DOHH2 (cell line): ENCODE results near the gene CCDC85A.

Experiments used
- H3F3A ChIP-seq: fragments of 200-600 bp; sonication (generic), shearing (Covaris generic); 2 replicates; pipeline ENCODE4 v1.6.0; 2016; ENCODE audit warnings: antibody characterized with exemption, mild to moderate bottlenecking; ENCODE audit not compliant: control insufficient read depth, insufficient read depth
- H3K27ac ChIP-seq: fragments of 200-600 bp; sonication (generic); 2 replicates; pipeline ENCODE4 v1.5.1; 2014; ENCODE audit warnings: low read depth, mild to moderate bottlenecking, low read length, moderate library complexity
- H3K27me3 ChIP-seq: fragments of 200-600 bp; sonication (generic); 2 replicates; pipeline ENCODE4 v1.6.1; 2014; ENCODE audit warnings: mild to moderate bottlenecking, low read length, mixed read lengths; ENCODE audit not compliant: control insufficient read depth
- H3K36me3 ChIP-seq: fragments of 200-600 bp; sonication (generic); 2 replicates; pipeline ENCODE4 v1.6.1; 2014; ENCODE audit warnings: mild to moderate bottlenecking, low read length, moderate library complexity, mixed read lengths; ENCODE audit not compliant: control insufficient read depth
- H3K4me1 ChIP-seq: fragments of 200-600 bp; sonication (generic); 2 replicates; pipeline ENCODE4 v1.6.1; 2014; ENCODE audit warnings: mild to moderate bottlenecking, low read length, mixed read lengths; ENCODE audit not compliant: control insufficient read depth
- H3K4me2 ChIP-seq: fragments of 200-600 bp; sonication (generic); 2 replicates; pipeline ENCODE4 v1.6.0; 2014; ENCODE audit warnings: mild to moderate bottlenecking, low read length, moderate library complexity
- H3K4me3 ChIP-seq: fragments of 200-600 bp; sonication (generic); 2 replicates; pipeline ENCODE4 v1.5.1; 2014; ENCODE audit warnings: mild to moderate bottlenecking, low read length, mixed read lengths
- H3K79me2 ChIP-seq: fragments of 200-600 bp; sonication (generic); 2 replicates; pipeline ENCODE4 v1.6.1; 2014; ENCODE audit warnings: mild to moderate bottlenecking, low read length, mixed read lengths; ENCODE audit not compliant: control insufficient read depth
- H3K9me2 ChIP-seq: fragments of 200-600 bp; sonication (generic); replicated peaks from 2 replicates; pipeline ENCODE4 v1.6.1; 2014; ENCODE audit warnings: mild to moderate bottlenecking, low read length, mixed read lengths; ENCODE audit not compliant: control insufficient read depth
- H3K9me3 ChIP-seq: fragments of 200-600 bp; sonication (generic); 2 replicates; pipeline ENCODE4 v1.6.1; 2014; ENCODE audit warnings: antibody characterized with exemption, low read length, mixed read lengths; ENCODE audit not compliant: control insufficient read depth, insufficient read depth
- H4K20me1 ChIP-seq: fragments of 200-600 bp; sonication (generic); 2 replicates; pipeline ENCODE4 v1.6.0; 2014; ENCODE audit warnings: low read depth, mild to moderate bottlenecking, antibody characterized with exemption, low read length, moderate library complexity; ENCODE audit not compliant: control insufficient read depth, insufficient read depth
- EZH2phosphoT487 ChIP-seq: fragments of 200-600 bp; sonication (generic); IDR thresholded peaks from 2 replicates; pipeline ENCODE4 v1.6.1; 2017; ENCODE audit warnings: borderline replicate concordance, mild to moderate bottlenecking, antibody characterized with exemption, low read length, moderate library complexity, mixed read lengths
- TF ChIP-seq, protein P1 (sequence below): fragments of 200-600 bp; sonication (generic); IDR thresholded peaks from one replicate; pipeline ENCODE4 v1.5.1; 2014; ENCODE audit warnings: antibody characterized with exemption, mild to moderate bottlenecking, low read depth, low read length; ENCODE audit not compliant: poor library complexity, severe bottlenecking

The CCDC85A gene

GRCh38 chr2:56207760-56208159 is 24.0 kb downstream of the CCDC85A start:
- Histone ChIP-seq H3F3A (no peaks in the 10 kb centered on the region), H3K4me2 (no peak overlapping the region)

DNA sequence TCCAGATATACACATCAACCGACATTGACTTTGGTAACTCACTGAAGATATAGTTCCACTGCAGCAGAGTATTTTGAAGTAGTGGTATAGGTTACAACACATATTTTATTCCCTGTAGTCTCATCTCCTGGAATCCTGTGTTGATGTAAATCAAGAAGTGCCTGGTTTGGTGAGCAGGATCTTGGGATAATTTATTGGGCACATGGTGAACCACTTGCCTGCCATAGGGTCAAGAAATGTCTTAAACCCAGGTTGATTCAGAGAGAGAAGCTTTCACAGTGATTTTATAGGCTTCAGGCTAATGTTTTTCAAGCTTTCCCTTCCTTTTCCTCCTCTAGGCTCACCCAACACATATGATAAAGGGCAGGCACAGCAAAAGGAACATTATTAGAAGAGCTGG is 24.6 kb downstream of the CCDC85A start:
- Histone ChIP-seq H3K4me3 (no peak overlapping the region), H3K9me2 (no peaks in the 10 kb centered on the region), H3F3A (no peaks in the 10 kb centered on the region), H3K9me3 (no peaks in the 10 kb centered on the region), H3K4me2 (no peak overlapping the region), H4K20me1 (no peaks in the 10 kb centered on the region), H3K79me2 (no peaks in the 10 kb centered on the region), H3K36me3 (no peaks in the 10 kb centered on the region), H3K27me3 (no peaks in the 10 kb centered on the region), H3K4me1 (peaks cover 4% of the 10 kb centered on the region; the same call in 1 of the 2 replicates), H3K27ac (no peak overlapping the region)
- TF ChIP-seq, protein P1, sequence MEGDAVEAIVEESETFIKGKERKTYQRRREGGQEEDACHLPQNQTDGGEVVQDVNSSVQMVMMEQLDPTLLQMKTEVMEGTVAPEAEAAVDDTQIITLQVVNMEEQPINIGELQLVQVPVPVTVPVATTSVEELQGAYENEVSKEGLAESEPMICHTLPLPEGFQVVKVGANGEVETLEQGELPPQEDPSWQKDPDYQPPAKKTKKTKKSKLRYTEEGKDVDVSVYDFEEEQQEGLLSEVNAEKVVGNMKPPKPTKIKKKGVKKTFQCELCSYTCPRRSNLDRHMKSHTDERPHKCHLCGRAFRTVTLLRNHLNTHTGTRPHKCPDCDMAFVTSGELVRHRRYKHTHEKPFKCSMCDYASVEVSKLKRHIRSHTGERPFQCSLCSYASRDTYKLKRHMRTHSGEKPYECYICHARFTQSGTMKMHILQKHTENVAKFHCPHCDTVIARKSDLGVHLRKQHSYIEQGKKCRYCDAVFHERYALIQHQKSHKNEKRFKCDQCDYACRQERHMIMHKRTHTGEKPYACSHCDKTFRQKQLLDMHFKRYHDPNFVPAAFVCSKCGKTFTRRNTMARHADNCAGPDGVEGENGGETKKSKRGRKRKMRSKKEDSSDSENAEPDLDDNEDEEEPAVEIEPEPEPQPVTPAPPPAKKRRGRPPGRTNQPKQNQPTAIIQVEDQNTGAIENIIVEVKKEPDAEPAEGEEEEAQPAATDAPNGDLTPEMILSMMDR: no peak
- no peak for TF ChIP-seq EZH2phosphoT487

More at GRCh38 chr2:56207760-56208159, 24.0 kb downstream of the CCDC85A start:
- TF ChIP-seq, protein P1: no peak
- TF ChIP-seq EZH2phosphoT487: no peak
- H3K9me3 ChIP-seq: no peaks in the 10 kb centered on the region
- H3K36me3 ChIP-seq: no peaks in the 10 kb centered on the region
- H3K4me1 ChIP-seq: peaks cover 4% of the 10 kb centered on the region; the same call in 1 of the 2 replicates
- H3K79me2 ChIP-seq: no peaks in the 10 kb centered on the region
- H4K20me1 ChIP-seq: no peaks in the 10 kb centered on the region
- no peaks in the 10 kb centered on the region for H3K9me2 ChIP-seq
- H3K4me3 ChIP-seq: no peak overlapping the region
- no peaks in the 10 kb centered on the region for H3K27me3 ChIP-seq
- H3K27ac ChIP-seq: no peak overlapping the region

DNA sequence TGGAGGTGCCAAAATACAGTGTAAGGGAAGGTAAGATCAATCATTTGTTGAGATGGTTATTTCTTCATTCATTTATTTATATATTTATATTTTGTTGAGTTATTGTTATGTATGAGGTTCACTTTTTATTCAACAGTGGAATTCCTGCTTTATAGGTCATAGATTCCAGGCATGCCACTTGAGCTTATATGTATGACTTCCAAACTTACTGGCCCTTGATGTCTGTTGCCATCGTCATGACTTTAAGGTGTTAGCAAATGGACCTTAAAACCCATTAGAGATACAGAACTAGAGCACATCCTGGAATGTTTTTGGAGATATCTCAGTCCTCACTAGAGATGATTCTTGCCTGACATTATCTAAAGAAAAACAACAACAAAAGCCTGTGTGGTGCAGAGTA is 25.9 kb downstream of the CCDC85A start:
- H3K27me3 ChIP-seq: no peaks in the 10 kb centered on the region
- no peak overlapping the region for H3K4me3 ChIP-seq
- H4K20me1 ChIP-seq: no peaks in the 10 kb centered on the region
- peaks cover 4% of the 10 kb centered on the region; the same call in 1 of the 2 replicates for H3K4me1 ChIP-seq
- no peaks in the 10 kb centered on the region for H3K9me2 ChIP-seq
- no peaks in the 10 kb centered on the region for H3K79me2 ChIP-seq
- H3K27ac ChIP-seq: no peak overlapping the region
- H3F3A ChIP-seq: no peaks in the 10 kb centered on the region
- H3K36me3 ChIP-seq: no peaks in the 10 kb centered on the region
- no peak overlapping the region for H3K4me2 ChIP-seq
- TF ChIP-seq EZH2phosphoT487: no peak
- TF ChIP-seq, protein P1: no peak
- H3K9me3 ChIP-seq: no peaks in the 10 kb centered on the region
